ENCODE measurements around the gene GRIA3. TPM values are rescaled to one million over a fixed set of nuclear protein-coding genes. Genes with fewer than 3 reads are reported as not detected.

GRIA3 gene
- not detected in 2 replicates for total RNA-seq (2014; rRNA removed; shearing (Covaris generic); ENCODE audit: low replicate concordance)

GRCh38 chrX:123184219-123184865 is at the start of gene GRIA3:
GRIA3 (plus strand) TSS chrX:123184278; CDS start chrX:123184536, 258 bp downstream.
- Histone ChIP-seq H3K9me3 (no peaks in the 10 kb centered on the region), H3K36me3 (no peaks in the 10 kb centered on the region), H3K27me3 (no peaks in the 10 kb centered on the region), H3K4me3 (peak within 1 kb of the TSS; percentile 34)
- DNase-seq, result no peak

- H3K9me3 ChIP-seq, result no peaks in the 10 kb centered on the region
- no peak for DNase-seq
- H3K4me3 ChIP-seq, result no peak overlapping the region
- H3K36me3 ChIP-seq, result no peaks in the 10 kb centered on the region
- no peaks in the 10 kb centered on the region for H3K27me3 ChIP-seq
These were observed 45.6 kb upstream of the GRIA3 start for GRCh38 chrX:123138473-123138872.

- no peak for DNase-seq
- Histone ChIP-seq H3K4me3 (no peak overlapping the region), H3K36me3 (no peaks in the 10 kb centered on the region), H3K9me3 (no peaks in the 10 kb centered on the region), H3K27me3 (no peaks in the 10 kb centered on the region)
These were observed 43.6 kb upstream of the GRIA3 start for GRCh38 chrX:123140454-123140853.

- H3K4me3 ChIP-seq, result no peak overlapping the region
- no peaks in the 10 kb centered on the region for H3K27me3 ChIP-seq
- no peaks in the 10 kb centered on the region for H3K36me3 ChIP-seq
- no peak for DNase-seq
- H3K9me3 ChIP-seq, result no peaks in the 10 kb centered on the region
These were observed 43.2 kb upstream of the GRIA3 start for GRCh38 chrX:123140904-123141303.

GRCh38 chrX:123153846-123154335 is 30.2 kb upstream of the GRIA3 start:
- H3K27me3 ChIP-seq, result no peaks in the 10 kb centered on the region
- H3K36me3 ChIP-seq, result no peaks in the 10 kb centered on the region
- H3K9me3 ChIP-seq, result no peaks in the 10 kb centered on the region
- H3K4me3 ChIP-seq, result no peak overlapping the region
- DNase-seq, result peak; percentile 37

GRCh38 chrX:123155327-123155726 is 28.8 kb upstream of the GRIA3 start:
- Histone ChIP-seq H3K27me3 (no peaks in the 10 kb centered on the region), H3K4me3 (no peak overlapping the region), H3K9me3 (no peaks in the 10 kb centered on the region), H3K36me3 (no peaks in the 10 kb centered on the region)
- DNase-seq, result no peak

- no peaks in the 10 kb centered on the region for H3K9me3 ChIP-seq
- H3K36me3 ChIP-seq, result no peaks in the 10 kb centered on the region
- no peak overlapping the region for H3K4me3 ChIP-seq
- H3K27me3 ChIP-seq, result no peaks in the 10 kb centered on the region
- no peak for DNase-seq
These were observed 26.5 kb upstream of the GRIA3 start for GRCh38 chrX:123157586-123157985.

GRCh38 chrX:123159403-123159802 is 24.7 kb upstream of the GRIA3 start:
- Histone ChIP-seq H3K4me3 (no peak overlapping the region), H3K36me3 (no peaks in the 10 kb centered on the region), H3K27me3 (no peaks in the 10 kb centered on the region), H3K9me3 (no peaks in the 10 kb centered on the region)
- DNase-seq, result no peak

GRCh38 chrX:123167621-123168020 is 16.5 kb upstream of the GRIA3 start:
- Histone ChIP-seq H3K9me3 (no peaks in the 10 kb centered on the region; the same call in 1 of the 2 replicates), H3K4me3 (no peak overlapping the region), H3K36me3 (no peaks in the 10 kb centered on the region), H3K27me3 (no peaks in the 10 kb centered on the region)
- no peak for DNase-seq

GRCh38 chrX:123169247-123169901 is 14.7 kb upstream of the GRIA3 start:
- no peak overlapping the region for H3K4me3 ChIP-seq
- H3K27me3 ChIP-seq, result no peaks in the 10 kb centered on the region
- DNase-seq, result no peak
- no peaks in the 10 kb centered on the region; the same call in 1 of the 2 replicates for H3K9me3 ChIP-seq
- no peaks in the 10 kb centered on the region for H3K36me3 ChIP-seq

- Histone ChIP-seq H3K4me3 (no peak overlapping the region), H3K27me3 (no peaks in the 10 kb centered on the region)
These were observed 13.5 kb upstream of the GRIA3 start for GRCh38 chrX:123170546-123170945.

GRCh38 chrX:123171781-123172180 is 12.3 kb upstream of the GRIA3 start:
- Histone ChIP-seq H3K36me3 (no peaks in the 10 kb centered on the region), H3K27me3 (no peaks in the 10 kb centered on the region), H3K9me3 (no peaks in the 10 kb centered on the region), H3K4me3 (no peak overlapping the region)
- peak; percentile 4 for DNase-seq

More at GRCh38 chrX:123170546-123170945, 13.5 kb upstream of the GRIA3 start:
- no peaks in the 10 kb centered on the region for H3K9me3 ChIP-seq
- DNase-seq, result no peak
- no peaks in the 10 kb centered on the region for H3K36me3 ChIP-seq

GRCh38 chrX:123172869-123173268 is 11.2 kb upstream of the GRIA3 start:
- H3K4me3 ChIP-seq, result no peak overlapping the region
- H3K27me3 ChIP-seq, result no peaks in the 10 kb centered on the region
- H3K9me3 ChIP-seq, result no peaks in the 10 kb centered on the region
- no peak for DNase-seq
- H3K36me3 ChIP-seq, result no peaks in the 10 kb centered on the region

- no peak for DNase-seq
- H3K27me3 ChIP-seq, result no peaks in the 10 kb centered on the region
- no peak overlapping the region for H3K4me3 ChIP-seq
- H3K9me3 ChIP-seq, result no peaks in the 10 kb centered on the region
- H3K36me3 ChIP-seq, result no peaks in the 10 kb centered on the region
These were observed 10.2 kb upstream of the GRIA3 start for GRCh38 chrX:123173833-123174232.

- DNase-seq, result no peak
- Histone ChIP-seq H3K4me3 (no peak overlapping the region), H3K36me3 (no peaks in the 10 kb centered on the region), H3K9me3 (no peaks in the 10 kb centered on the region), H3K27me3 (no peaks in the 10 kb centered on the region)
These were observed 8.5 kb upstream of the GRIA3 start for GRCh38 chrX:123175366-123176122.

- H3K27me3 ChIP-seq, result no peaks in the 10 kb centered on the region
- H3K36me3 ChIP-seq, result no peaks in the 10 kb centered on the region
- no peaks in the 10 kb centered on the region for H3K9me3 ChIP-seq
- no peak for DNase-seq
- no peak overlapping the region for H3K4me3 ChIP-seq
These were observed 2.7 kb upstream of the GRIA3 start for GRCh38 chrX:123181233-123181914.

- peak; percentile 48 for DNase-seq
- H3K9me3 ChIP-seq, result no peaks in the 10 kb centered on the region
- no peaks in the 10 kb centered on the region for H3K36me3 ChIP-seq
- no peaks in the 10 kb centered on the region for H3K27me3 ChIP-seq
- H3K4me3 ChIP-seq, result peak overlapping the region; percentile 34
These were observed 793 bp downstream of the GRIA3 start for GRCh38 chrX:123184866-123185276.
